SK-N-MC (cell line): Measurements from ENCODE around the gene P4HA2.

ENCODE experiments used
- EZH2 ChIP-seq: fragments of 200-600 bp; sonication (generic); IDR thresholded peaks from one replicate; pipeline ENCODE4 v1.6.1; 2017; ENCODE audit warnings: antibody characterized with exemption
- POLR2AphosphoS5 ChIP-seq: IDR thresholded peaks from 2 replicates; pipeline ENCODE4 v1.6.1; 2012; ENCODE audit warnings: mild to moderate bottlenecking, low read depth, low read length, borderline replicate concordance

DNA sequence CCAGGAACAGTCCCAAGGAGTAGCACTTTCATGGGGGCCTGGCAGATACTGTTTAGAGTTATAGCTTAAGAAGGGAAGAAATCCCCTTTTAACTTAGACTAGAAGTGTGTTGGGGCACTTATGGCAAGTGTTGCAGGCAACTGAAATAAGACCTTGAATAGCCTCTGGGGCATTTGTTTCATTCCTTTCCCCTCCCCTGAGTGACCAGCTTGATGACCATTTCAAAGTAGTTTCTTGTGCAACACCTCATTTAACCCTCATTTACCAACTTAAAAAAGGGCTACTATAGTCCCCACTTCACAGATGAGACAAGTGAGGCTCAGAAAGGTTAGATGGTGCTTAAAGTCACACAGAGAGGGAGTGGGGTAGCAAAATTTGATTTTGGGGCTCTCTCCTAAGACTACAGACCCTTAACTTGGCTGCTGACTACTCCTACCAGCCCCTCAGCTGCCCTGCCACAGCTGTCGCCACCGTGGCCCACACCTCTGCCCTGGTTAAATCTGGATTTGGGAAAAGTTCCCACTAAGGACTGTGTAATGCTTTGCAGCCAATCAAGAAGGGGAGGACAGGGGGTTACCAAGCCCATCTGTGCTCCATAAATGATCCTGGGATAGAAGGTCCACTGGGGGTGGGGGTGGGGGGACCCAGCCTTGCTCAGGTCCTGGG, 35.4 kb upstream of the P4HA2 start:
- TF ChIP-seq EZH2 (no peak), POLR2AphosphoS5 (no peak)
